GM10248 (cell line): Measurements from ENCODE around the gene RUNX2.
"Not testable (repeated sequence)": the region's sequence is repeated elsewhere in the genome, so short reads cannot be mapped to it uniquely, and the experiment has no call there.

Experiments
- CTCF ChIA-PET: fragments of 300-600 bp; sonication (Branson Sonifier 250); formaldehyde crosslinking; extraction: SDS; loops from one replicate; lab custom pipeline; 2021; ENCODE audit warnings: antibody characterized with exemption; lab: Yijun Ruan, JAX
- POLR2A ChIA-PET: fragments of 350-650 bp; sonication (Branson Sonifier 250); formaldehyde crosslinking; extraction: SDS; loops from one replicate; lab custom pipeline; 2020; ENCODE audit warnings: antibody characterized with exemption; lab: Yijun Ruan, JAX
- DNase-seq: peaks from one replicate; pipeline ENCODE4 v3.0.0; 2012; ENCODE audit errors: extremely low spot score
- CTCF ChIP-seq: IDR thresholded peaks from 2 replicates; pipeline ENCODE4 v1.5.1; 2012; ENCODE audit warnings: mild to moderate bottlenecking, low read depth; ENCODE audit errors: extremely low read depth, missing control alignments, control extremely low read depth

Gene RUNX2

GRCh38 chr6:45327956-45328522 is at the start of gene RUNX2:
Gene RUNX2, plus strand, starts transcription at chr6:45328330. Its CDS starts 397 bp downstream, at chr6:45328727.
- DNase-seq, result no peak
- no peak for TF ChIP-seq CTCF
- ChIA-PET CTCF (no interaction called here), POLR2A (no interaction called here)

GRCh38 chr6:45278367-45278766 is 49.8 kb upstream of the RUNX2 start:
- no peak for DNase-seq
- CTCF ChIA-PET, result no interaction called here
- POLR2A ChIA-PET, result no interaction called here
- no peak for TF ChIP-seq CTCF

GRCh38 chr6:45286707-45287106 is 41.4 kb upstream of the RUNX2 start:
- CTCF ChIA-PET, POLR2A ChIA-PET, DNase-seq: not testable (repeated sequence)

GRCh38 chr6:45289751-45290514 is 38.2 kb upstream of the RUNX2 start:
- CTCF ChIA-PET, result no interaction called here
- POLR2A ChIA-PET, result no interaction called here
- DNase-seq, result no peak
- no peak for TF ChIP-seq CTCF

GRCh38 chr6:45293306-45293705 is 34.8 kb upstream of the RUNX2 start:
- no peak for DNase-seq
- CTCF ChIA-PET, result no interaction called here
- no peak for TF ChIP-seq CTCF
- POLR2A ChIA-PET, result interaction anchor here (0.6 kb wide), 1 partner anchor 318 kb away, joined by 7 read pairs; no protein-coding TSS in a partner anchor

GRCh38 chr6:45294065-45294701 is 33.9 kb upstream of the RUNX2 start:
- CTCF ChIA-PET, DNase-seq, POLR2A ChIA-PET: not testable (repeated sequence)

- ChIA-PET POLR2A (interaction anchor here (0.5 kb wide), 1 partner anchor 270 kb away, joined by 9 read pairs; no protein-coding TSS in a partner anchor), CTCF (interaction anchor here (1.0 kb wide), 1 partner anchor 20 kb away, joined by 3 read pairs; no protein-coding TSS in a partner anchor)
- no peak for TF ChIP-seq CTCF
- no peak for DNase-seq
Observed at GRCh38 chr6:45297320-45297719, 30.8 kb upstream of the RUNX2 start.
